GM19463 (cell line): ENCODE results near the gene UBE3D.
A peak's percentile ranks its signal among the peaks of the same experiment; 100 is the strongest.

Source experiments
- ATAC-seq: cut with Tn5 transposase; IDR thresholded peaks from one replicate; pipeline ENCODE4 v1.9.1; 2021; ENCODE audit warnings: mild to moderate bottlenecking, moderate library complexity; ENCODE audit not compliant: unreplicated experiment

Gene UBE3D, protein sequence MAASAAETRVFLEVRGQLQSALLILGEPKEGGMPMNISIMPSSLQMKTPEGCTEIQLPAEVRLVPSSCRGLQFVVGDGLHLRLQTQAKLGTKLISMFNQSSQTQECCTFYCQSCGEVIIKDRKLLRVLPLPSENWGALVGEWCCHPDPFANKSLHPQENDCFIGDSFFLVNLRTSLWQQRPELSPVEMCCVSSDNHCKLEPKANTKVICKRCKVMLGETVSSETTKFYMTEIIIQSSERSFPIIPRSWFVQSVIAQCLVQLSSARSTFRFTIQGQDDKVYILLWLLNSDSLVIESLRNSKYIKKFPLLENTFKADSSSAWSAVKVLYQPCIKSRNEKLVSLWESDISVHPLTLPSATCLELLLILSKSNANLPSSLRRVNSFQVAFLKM

DNA sequence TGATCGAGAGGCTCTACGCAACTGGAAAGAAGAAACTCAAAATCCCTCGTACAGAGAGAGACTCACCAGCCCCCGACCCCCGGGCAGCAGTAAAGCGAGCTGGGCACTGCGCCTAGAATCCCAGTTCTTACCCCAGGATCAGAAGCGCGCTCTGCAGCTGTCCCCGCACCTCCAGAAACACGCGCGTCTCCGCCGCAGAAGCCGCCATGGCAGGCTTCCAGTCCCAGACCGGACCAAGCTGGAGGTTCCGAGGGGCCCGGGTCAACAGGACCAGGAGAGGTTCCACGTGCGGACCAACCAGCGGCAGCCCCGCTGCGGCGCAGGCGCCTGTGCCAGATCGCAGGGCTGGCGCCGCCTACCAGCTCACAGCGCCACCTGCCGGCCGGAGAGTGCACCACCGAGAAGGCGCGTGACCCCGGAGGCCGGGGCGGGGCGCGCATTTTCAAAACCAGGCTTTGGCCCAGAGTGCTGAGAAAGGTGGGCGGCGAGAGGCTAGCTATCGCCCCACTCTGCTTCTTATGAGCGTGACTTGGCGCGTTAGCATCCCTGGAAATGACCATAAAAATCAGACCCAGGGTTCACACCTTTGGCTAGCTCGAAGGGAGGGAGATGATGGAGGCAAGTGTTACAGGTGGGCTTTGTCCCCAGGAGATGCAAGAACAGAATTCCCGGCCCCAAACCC is at the start of gene UBE3D:
TSS of gene UBE3D (minus strand) at position 331 of the 682 bp plus-strand sequence. CDS start at position 208, 123 bp downstream.
- ATAC-seq = peak; percentile 59

DNA sequence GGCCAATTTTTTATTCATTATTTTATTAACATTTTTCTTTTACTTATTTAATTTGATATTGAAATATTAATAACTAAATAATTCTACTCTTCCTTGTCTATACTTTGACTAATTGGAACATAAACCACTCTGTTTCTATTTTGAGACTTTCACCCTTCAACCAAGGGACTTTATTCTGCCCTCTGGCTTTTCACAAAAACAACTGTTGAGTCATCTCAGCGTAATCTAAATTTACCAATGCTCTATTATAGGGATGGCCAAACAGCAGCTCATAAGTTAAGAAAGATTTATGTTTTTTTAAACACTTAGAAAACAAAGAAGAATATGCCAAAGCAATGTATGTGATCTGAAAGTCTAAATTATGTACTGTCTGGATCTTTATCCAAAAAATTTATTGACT is 48.5 kb upstream of the UBE3D start:
- no peak for ATAC-seq

DNA sequence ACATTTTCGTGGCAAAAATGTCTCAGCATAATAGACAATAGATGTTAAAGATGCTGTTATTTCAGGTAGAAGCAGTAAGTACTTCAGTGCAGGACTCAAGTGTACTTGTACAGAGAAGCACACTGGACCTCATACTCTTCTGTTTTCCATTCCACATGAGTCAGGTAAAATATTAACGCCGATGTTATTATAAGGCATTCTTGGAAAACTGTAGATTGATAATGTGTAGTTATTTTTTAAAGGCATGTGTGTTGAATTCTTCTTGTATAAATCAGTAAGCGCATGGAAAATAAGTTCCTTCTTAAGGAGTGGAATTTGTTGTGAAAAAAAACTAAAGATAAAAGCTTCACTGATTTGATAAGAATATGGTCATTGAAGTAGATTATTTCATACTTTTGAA is 47.6 kb upstream of the UBE3D start:
- ATAC-seq = no peak

DNA sequence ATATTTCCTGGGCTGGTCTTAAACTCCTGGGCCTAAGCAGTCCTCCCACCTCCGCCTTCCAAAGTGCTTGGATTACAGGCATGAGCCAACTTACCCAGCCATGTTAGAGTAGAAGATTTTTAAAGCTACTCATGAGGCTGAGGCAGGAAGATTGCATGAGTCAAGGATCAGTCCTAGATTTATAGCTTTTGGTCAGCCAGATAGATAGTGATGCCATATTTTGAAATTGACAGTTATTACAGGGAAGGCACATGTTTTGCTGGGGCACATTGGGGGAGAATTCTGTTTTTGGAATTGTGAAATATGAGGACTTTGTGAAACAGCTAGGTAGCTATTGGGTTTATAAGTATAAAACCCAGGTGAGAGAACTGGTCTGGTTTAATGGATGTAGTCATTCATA is 42.7 kb upstream of the UBE3D start:
- ATAC-seq = no peak

DNA sequence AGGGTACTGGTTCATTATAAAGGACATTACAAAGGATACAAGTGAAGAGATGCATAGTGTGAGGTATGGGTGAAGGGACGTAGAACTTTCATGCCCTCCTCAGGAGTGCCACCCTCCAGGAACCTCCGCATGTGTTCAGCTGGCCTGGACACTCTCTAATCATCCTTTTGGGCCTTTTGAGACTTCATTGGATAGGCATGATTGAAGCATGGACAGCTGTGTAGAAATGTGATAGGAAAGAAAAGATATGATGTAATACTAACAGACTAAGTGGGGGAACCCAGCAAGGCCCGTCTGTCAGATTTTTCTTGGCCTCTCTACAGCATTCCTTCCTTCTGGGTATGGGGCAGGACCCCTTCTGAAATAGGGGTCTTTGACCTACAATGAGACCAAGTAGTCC is 32.9 kb upstream of the UBE3D start:
- no peak for ATAC-seq

DNA sequence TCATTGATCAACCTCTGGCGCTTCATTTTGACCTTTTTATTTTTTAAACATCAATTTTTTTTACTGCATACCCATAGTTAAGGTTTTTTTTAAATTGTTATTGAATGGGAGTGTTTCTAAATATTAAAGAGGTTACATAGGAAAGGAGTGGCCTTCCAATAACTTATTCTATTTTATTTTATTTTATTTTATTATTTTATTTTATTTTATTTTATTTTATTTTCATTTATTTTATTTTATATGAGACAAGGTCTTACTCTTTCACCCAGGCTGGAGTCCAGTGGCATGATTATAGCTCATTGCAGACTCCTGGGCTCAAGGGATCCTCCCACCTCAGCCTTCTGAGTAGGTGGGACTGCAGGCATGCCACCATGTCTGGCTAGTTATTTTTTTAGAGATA is 32.0 kb upstream of the UBE3D start:
- ATAC-seq = no peak

DNA sequence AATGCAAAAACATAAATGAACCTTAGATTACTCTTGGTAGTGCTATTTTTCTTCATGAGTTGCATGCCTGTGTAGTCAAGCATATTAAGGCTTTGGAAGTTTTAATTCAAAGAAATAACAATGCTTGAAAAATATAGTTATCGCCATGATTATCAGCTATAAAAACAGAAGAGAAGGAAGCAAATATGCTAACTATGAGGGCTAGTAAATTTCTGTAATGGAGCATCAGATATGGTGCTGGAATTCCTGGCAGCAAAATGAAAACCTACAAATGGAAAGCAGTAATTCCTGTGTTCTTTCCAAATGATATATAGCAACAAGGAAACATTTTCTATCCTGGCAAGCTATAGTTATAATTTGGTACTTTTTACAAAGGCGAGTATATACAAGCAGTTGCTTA is 31.6 kb upstream of the UBE3D start:
- no peak for ATAC-seq

DNA sequence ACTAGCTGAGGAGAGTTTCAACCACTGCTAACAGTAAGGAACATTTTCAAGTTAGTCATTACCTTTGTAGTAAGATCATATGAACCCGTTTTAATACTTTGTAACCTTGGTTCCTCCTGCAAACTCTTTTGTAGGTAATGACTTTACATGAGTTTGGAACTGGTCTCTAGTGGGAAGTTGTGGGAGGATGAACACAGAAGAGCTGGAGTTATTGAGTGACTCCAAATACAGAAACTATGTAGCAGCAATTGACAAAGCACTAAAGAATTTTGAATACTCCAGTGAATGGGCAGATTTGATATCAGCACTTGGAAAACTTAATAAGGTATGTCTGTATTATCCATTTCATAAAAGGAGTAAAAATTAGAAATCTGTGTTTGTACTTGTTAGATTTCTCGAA is 31.1 kb upstream of the UBE3D start:
- ATAC-seq = no peak

DNA sequence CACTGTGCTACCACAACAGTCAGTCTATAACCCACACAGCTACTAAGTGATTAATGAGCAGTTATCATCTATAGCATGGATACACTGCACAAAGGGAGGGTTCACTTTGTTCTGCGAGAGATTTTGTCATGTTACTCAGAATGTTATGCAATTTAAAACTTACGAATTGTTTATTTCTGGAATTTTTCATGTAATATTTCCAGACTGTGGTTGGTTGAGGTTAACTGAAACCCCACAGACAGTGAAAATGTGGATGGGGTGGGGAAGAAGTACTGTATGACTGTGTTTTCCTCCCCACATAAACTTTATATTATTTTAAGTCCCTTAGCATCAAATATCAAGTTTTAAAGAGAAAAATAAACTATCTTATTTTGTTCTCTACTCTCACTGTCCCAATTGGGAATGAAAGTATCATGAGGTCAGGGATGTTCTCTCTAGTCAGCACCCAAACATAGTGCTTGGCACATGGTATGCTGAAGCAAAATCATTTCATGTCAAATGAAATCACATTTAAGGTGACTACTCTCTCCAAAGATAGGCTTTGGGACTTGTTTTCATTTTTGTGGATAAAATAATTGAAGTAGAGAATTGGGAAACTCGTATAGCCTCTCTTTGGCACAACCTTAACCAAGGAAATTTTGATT is 27.2 kb upstream of the UBE3D start:
- ATAC-seq = no peak

DNA sequence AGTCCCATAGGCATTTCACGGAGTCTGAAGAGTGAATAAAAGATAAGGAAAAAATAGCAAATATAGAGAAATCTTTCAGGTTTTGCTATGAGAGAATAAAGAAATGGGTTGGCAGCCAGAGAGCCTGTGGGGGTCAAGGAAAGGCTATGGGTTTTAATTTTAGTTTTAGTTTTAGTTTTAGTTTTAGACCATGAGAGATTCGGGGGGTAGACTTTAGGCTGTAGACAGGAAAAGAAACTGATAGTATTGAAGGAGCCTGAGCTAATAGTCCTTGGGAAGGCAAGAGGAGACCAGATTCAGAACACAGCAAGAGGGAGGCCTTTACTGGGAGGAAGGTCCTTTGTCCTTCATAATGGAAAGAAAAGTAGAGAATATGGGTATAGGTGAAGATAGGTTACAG is 21.1 kb upstream of the UBE3D start:
- peak; percentile 99 for ATAC-seq

DNA sequence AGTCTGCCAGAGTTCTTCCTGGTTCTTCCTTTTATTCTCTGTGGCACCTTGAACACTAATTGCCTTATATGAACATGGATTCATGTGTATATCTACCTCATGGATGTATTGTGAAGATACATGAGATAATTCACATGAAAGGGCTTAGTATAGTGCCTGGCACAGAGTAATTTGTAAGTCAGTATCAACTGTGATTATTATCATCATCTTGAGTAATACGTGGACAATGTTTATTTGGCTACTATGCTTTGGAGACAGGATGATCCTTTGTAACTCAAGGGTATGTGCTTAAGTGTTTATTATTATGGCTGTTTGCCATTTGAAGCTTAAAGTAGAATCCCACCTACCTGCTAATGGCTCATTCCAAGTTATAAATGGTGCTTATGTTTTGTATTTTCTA is 17.8 kb upstream of the UBE3D start:
- no peak for ATAC-seq

DNA sequence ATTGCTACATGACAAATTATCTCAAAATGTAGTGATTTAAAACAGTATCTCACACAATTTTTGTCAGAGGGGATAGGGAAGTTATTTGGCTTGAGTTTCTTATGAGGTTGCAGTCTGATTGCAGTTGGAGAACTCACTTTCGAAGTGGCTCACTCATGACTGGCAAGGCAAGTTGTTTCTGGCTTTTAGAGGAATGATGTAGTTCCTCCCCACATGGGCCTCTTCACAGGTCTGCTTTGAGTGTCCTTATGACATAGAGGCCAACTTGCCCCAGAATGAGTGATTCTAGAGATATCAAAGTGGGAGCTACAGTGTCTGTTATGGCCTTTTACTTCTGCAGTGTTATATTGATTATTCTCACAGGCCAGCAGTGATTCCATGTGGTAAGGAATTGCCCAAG is 8.0 kb upstream of the UBE3D start:
- no peak for ATAC-seq

DNA sequence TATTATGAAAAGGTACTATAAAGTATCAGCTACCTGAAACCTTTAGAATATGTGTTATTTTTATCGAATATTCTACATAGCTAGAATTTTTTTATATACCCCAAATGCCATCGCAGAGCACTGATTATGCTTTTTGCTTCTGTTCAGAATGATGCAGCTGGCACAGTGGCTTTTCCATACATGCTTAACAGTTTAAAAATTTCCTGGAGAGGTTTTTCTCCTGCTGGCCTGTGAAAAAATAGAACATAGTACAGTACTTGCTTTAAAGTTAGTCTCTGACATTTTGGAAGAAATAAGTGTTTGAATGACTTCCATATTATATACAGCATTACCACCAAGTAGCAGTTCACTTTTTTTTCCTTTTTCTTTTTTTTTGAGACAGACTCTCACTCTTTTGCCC is 7.1 kb upstream of the UBE3D start:
- ATAC-seq = no peak

DNA sequence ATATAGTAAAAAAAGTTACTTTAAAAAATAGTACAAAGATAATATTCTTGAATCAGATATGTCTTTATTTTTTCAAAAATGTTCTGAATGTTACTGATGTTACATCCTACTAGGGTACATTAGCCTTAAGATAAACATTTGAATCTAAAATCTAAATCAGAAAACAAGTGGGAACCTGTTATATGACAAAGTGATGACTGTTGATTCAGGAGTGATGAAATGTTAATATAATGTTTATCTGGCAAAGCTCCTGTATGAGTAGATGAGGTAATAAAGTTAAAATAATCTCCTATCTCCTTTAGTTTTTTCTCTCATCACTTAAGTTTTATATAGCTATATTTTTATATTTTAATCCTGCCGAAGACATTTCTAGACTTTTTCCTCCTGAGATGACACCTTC is 6.1 kb upstream of the UBE3D start:
- no peak for ATAC-seq

DNA sequence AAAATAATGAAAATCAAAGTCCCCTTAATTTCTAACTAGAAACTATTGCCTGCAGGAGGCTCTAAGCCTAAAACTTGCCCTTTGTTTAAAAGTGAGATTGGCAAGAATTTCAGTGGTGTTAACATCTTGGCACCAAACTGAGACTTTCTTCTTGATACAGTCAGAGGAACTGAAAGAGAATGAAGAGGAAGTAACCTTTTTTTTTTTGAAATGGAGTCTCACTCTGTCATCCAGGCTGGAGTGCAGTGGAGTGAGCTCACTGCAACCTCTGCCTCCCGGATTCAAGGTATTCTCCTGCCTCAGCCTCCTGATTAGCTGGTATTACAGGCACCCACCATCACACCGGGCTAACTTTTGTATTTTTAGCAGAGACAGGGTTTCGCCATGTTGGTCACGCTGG is 5.4 kb upstream of the UBE3D start:
- ATAC-seq = peak; percentile 44

DNA sequence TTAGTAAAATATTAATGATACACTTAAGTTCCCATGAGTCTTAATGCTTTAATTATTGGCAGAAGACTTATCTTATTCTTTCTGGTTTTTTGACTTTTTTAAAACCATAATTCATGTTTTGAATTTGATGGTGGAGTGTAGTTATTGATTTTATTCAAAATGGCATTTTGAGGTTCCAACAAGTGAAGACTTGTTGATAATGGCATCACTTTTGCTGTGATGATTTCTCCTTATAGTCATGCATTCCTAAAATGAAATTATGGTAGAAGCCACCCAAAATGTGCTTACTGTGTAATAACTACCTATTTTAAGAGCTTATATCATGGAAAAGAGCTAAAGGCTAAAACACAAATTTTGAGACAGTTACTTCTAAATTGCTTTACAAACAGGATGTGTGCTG is 4.0 kb upstream of the UBE3D start:
- no peak for ATAC-seq

DNA sequence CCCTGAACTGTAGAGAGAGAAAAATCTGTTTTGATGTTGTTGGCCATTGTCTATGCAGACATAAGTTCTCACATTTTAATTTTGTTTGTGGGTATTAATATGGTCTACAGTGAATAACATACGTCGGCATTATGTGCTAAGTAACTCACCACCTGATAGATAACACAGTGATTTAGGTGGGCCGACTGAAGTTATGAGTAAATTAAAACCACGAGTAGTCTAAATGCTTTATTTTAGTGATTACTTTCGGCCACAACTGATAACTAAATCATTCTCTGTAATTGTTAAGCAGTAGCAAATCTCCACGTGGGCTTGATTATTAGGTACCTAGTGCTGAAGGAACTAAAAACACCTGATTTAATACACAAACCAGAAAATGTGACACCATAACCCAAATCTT is 3.0 kb upstream of the UBE3D start:
- no peak for ATAC-seq

DNA sequence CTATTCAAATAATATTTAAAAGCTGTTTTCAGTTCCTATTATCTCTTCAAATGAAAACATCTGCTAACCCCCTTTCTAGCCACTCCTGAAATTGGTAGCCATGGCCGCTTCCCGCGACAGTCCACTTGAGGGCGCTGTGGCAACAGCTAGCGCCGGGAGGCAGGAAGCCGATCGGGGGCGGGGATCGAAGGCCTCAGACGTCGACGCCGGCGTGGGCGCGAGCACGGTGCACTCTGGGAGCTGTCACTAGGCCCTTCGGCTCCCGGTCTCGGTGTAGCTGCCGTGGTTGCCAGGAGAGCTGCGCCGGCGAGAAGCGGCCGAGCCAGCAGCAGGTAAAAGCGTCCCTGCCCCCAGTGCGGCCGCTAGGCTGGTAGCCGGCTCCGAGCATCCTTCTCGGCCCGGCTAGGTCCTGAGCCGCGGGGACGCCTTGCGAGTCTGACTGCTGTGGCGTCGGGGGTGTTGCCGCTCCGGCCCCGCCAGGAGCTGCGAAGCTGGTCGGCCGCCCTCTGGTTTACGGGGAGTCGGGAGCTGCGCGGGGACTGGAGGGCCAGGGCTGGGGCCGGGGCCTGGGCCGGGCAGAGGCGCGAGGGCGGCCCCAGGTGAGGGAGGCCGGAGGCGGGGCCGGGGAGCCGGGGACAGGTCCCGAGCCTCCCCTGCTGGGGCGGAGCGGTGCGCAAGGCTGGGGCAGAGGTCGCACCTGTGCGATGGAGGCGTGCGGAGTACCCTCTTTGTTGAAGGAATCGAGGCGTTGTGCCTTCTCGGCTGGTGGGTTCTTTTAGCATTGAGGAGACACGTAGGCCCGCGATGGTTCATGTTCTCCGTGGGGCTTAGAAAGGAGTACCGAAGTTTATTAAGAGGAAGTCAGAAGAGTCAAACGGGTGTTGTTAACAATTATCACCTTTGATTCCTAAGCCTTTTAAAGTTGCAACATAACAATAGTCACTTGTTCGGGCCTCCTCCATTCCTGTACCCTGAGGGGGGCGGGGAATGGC is 2.1 kb upstream of the UBE3D start, which contains the start of gene DOP1A:
TSS of gene DOP1A (plus strand) at position 224 of the 992 bp plus-strand sequence. CDS start 29,307 bp downstream, outside the sequence.
- peak; percentile 74 for ATAC-seq

DNA sequence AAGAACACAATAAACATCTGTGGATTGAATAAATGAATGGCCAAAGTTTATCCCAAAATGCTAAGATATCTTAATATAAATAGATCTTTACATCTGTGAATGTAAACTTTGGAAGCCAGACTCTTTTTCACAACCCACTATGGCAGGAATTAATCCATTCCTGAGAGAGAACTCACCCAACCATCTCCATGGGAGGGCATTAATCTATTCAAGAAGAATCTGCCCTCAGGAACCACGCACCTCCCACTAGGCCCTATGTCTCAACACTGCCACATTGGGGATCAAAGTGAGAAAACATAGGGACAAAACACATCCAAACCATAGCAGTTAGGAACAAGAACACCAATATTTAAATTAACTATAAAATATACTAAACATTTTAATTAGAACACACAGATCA is 3.4 kb downstream of the UBE3D start:
- no peak for ATAC-seq

DNA sequence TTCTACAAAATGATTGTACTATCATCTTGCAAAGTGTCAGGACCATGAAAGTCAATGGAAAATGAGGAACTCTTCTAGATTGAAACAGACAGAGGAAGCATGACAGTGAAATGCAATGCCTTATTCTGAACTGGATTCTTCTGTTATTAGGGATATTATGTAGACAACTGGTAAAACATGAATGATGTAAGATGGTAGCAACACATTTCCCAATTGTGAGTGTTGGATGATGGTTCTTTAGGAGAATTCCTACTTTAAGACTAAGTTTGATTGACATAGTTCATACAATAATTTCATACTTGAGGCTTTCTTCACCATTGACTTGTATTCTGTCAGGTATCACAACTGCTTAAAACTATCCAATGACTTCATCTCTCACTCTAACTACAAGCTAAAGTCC is 4.5 kb downstream of the UBE3D start:
- no peak for ATAC-seq
